Mucosa of stomach (tissue), 1 donor: ENCODE results near the gene PTX3.

Experiments used
- H3K27me3 ChIP-seq: one replicate; pipeline ENCODE4 v1.7.0; 2013; ENCODE audit warnings: mild to moderate bottlenecking, low read length; ENCODE audit not compliant: control insufficient read depth, insufficient read depth
- H3K36me3 ChIP-seq: one replicate; pipeline ENCODE4 v1.7.0; 2013; ENCODE audit warnings: low read length; ENCODE audit not compliant: control insufficient read depth, insufficient read depth
- H3K4me1 ChIP-seq: one replicate; pipeline ENCODE4 v1.7.0; 2013; ENCODE audit warnings: mild to moderate bottlenecking, low read length; ENCODE audit not compliant: control insufficient read depth, insufficient read depth
- H3K4me3 ChIP-seq: one replicate; pipeline ENCODE4 v1.7.0; 2013; ENCODE audit warnings: low read length
- H3K9ac ChIP-seq: one replicate; pipeline ENCODE4 v1.7.0; 2013; ENCODE audit warnings: mild to moderate bottlenecking, low read length, moderate library complexity
- H3K9me3 ChIP-seq: one replicate; pipeline ENCODE4 v1.7.0; 2013; ENCODE audit warnings: mild to moderate bottlenecking, low read length, moderate library complexity; ENCODE audit not compliant: control insufficient read depth
- donor health status: Pancreatic carcinoma.

PTX3 gene

GRCh38 chr3:157436583-157437291 lies at the start of gene PTX3:
TSS of gene PTX3 (plus strand) at chr3:157436850. CDS start at chr3:157436934, 84 bp downstream.
- H3K4me1 ChIP-seq: peaks cover 12% of the 10 kb centered on the region
- H3K9me3 ChIP-seq: no peaks in the 10 kb centered on the region
- H3K27me3 ChIP-seq: peaks cover 19% of the 10 kb centered on the region
- H3K36me3 ChIP-seq: no peaks in the 10 kb centered on the region
- H3K4me3 ChIP-seq: no peak within 1 kb of the TSS
- no peak within 1 kb of the TSS for H3K9ac ChIP-seq

GRCh38 chr3:157387708-157388435 lies 48.8 kb upstream of the PTX3 start:
- Histone ChIP-seq H3K36me3 (no peaks in the 10 kb centered on the region), H3K9me3 (no peaks in the 10 kb centered on the region), H3K4me3 (no peak overlapping the region), H3K4me1 (no peaks in the 10 kb centered on the region), H3K9ac (no peak overlapping the region), H3K27me3 (peaks cover 3% of the 10 kb centered on the region)

GRCh38 chr3:157388976-157389375 lies 47.7 kb upstream of the PTX3 start:
- Histone ChIP-seq H3K9ac (no peak overlapping the region), H3K27me3 (peaks cover 3% of the 10 kb centered on the region), H3K4me1 (no peaks in the 10 kb centered on the region), H3K36me3 (no peaks in the 10 kb centered on the region), H3K4me3 (no peak overlapping the region), H3K9me3 (no peaks in the 10 kb centered on the region)

- Histone ChIP-seq H3K36me3 (no peaks in the 10 kb centered on the region), H3K4me3 (no peak overlapping the region), H3K9ac (no peak overlapping the region), H3K4me1 (no peaks in the 10 kb centered on the region), H3K9me3 (no peaks in the 10 kb centered on the region), H3K27me3 (peaks cover 3% of the 10 kb centered on the region)
These were observed 45.7 kb upstream of the PTX3 start for GRCh38 chr3:157390713-157391515.

- H3K4me3 ChIP-seq: no peak overlapping the region
- H3K27me3 ChIP-seq: peaks cover 3% of the 10 kb centered on the region
- no peak overlapping the region for H3K9ac ChIP-seq
- H3K4me1 ChIP-seq: no peaks in the 10 kb centered on the region
- H3K9me3 ChIP-seq: no peaks in the 10 kb centered on the region
- H3K36me3 ChIP-seq: no peaks in the 10 kb centered on the region
These were observed 44.5 kb upstream of the PTX3 start for GRCh38 chr3:157392104-157392503.

- Histone ChIP-seq H3K9me3 (no peaks in the 10 kb centered on the region), H3K4me3 (no peak overlapping the region), H3K9ac (no peak overlapping the region), H3K36me3 (no peaks in the 10 kb centered on the region), H3K4me1 (no peaks in the 10 kb centered on the region), H3K27me3 (no peaks in the 10 kb centered on the region)
These were observed 43.5 kb upstream of the PTX3 start for GRCh38 chr3:157393113-157393512.

- Histone ChIP-seq H3K27me3 (no peaks in the 10 kb centered on the region), H3K36me3 (no peaks in the 10 kb centered on the region), H3K9ac (no peak overlapping the region), H3K4me1 (no peaks in the 10 kb centered on the region), H3K9me3 (no peaks in the 10 kb centered on the region), H3K4me3 (no peak overlapping the region)
These were observed 42.2 kb upstream of the PTX3 start for GRCh38 chr3:157394411-157394810.

GRCh38 chr3:157398598-157398997 lies 38.1 kb upstream of the PTX3 start:
- Histone ChIP-seq H3K27me3 (no peaks in the 10 kb centered on the region), H3K4me3 (no peak overlapping the region), H3K4me1 (no peaks in the 10 kb centered on the region), H3K36me3 (no peaks in the 10 kb centered on the region), H3K9ac (no peak overlapping the region), H3K9me3 (no peaks in the 10 kb centered on the region)

GRCh38 chr3:157404381-157404780 lies 32.3 kb upstream of the PTX3 start:
- H3K4me1 ChIP-seq: no peaks in the 10 kb centered on the region
- H3K4me3 ChIP-seq: no peak overlapping the region
- no peaks in the 10 kb centered on the region for H3K9me3 ChIP-seq
- H3K27me3 ChIP-seq: no peaks in the 10 kb centered on the region
- no peak overlapping the region for H3K9ac ChIP-seq
- H3K36me3 ChIP-seq: no peaks in the 10 kb centered on the region

- no peak overlapping the region for H3K9ac ChIP-seq
- H3K27me3 ChIP-seq: no peaks in the 10 kb centered on the region
- H3K9me3 ChIP-seq: no peaks in the 10 kb centered on the region
- no peaks in the 10 kb centered on the region for H3K36me3 ChIP-seq
- no peaks in the 10 kb centered on the region for H3K4me1 ChIP-seq
- no peak overlapping the region for H3K4me3 ChIP-seq
These were observed 31.2 kb upstream of the PTX3 start for GRCh38 chr3:157405457-157405856.

GRCh38 chr3:157406394-157406793 lies 30.3 kb upstream of the PTX3 start:
- no peaks in the 10 kb centered on the region for H3K36me3 ChIP-seq
- H3K9ac ChIP-seq: no peak overlapping the region

GRCh38 chr3:157407769-157408168 lies 28.9 kb upstream of the PTX3 start:
- no peaks in the 10 kb centered on the region for H3K36me3 ChIP-seq
- no peak overlapping the region for H3K9ac ChIP-seq

More at GRCh38 chr3:157406394-157406793, 30.3 kb upstream of the PTX3 start:
- Histone ChIP-seq H3K4me3 (no peak overlapping the region), H3K27me3 (no peaks in the 10 kb centered on the region), H3K9me3 (no peaks in the 10 kb centered on the region), H3K4me1 (no peaks in the 10 kb centered on the region)

More at GRCh38 chr3:157407769-157408168, 28.9 kb upstream of the PTX3 start:
- Histone ChIP-seq H3K4me3 (no peak overlapping the region), H3K27me3 (no peaks in the 10 kb centered on the region), H3K9me3 (no peaks in the 10 kb centered on the region), H3K4me1 (no peaks in the 10 kb centered on the region)
